ENCODE measurements around the gene DLGAP3. TPM values are rescaled to one million over a fixed set of nuclear protein-coding genes. Genes with fewer than 3 reads are reported as not detected.

DLGAP3 gene
- total RNA-seq, 4 donors from 2014 or later, result 0.55 TPM; not detected in 3

GRCh38 chr1:34866762-34867109, 62.7 kb downstream of the DLGAP3 start:
- TF ChIP-seq CTCF (IDR thresholded peaks at IDR 0.05), result no peak
- TF ChIP-seq POLR2A (IDR thresholded peaks at IDR 0.05), result no peak
- TF ChIP-seq POLR2AphosphoS5 (IDR thresholded peaks at IDR 0.05), result no peak
- TF ChIP-seq EP300 (IDR thresholded peaks at IDR 0.05), result no peak
- WGBS, result 30% methylated on average over 4 of the region's 9 CpGs

DNA sequence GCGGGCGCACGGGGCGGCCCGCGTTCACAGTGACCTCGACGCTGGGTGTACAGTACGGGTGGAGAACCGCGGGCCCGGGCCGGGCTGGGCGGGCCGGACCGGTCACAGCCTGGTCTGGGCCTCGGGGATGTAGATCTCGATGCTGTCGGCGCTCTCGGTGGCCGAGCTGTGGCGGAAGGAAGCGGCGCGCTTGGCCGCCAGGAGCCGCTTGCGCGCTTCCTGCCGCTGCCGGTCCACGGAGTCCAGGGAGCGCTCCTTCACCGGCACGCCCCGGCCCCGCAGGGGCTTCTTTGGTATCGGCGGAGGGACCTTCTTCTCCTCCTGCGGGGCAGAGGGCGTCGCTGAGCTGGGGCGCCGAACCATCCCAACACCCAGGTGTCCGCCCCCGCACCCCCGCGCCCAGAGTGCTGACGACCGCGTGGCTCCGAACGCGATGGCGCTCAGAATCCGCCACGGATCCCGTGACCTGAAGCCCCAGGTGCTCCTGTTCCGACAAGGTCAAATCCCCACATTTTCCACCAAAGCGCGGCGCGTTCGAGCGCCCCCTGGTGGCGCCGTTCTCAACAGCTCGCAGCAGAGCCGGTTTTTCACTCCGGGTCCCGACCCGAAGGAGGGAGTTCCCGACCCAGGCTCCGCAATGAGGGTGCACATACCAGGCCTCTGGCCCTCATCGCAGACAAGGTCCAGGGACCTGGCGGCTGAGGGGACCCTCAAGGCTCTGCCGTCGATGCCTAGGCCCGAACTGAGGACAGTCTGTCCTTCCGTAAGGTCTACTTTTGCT, 63.3 kb downstream of the DLGAP3 start:
- H3K4me3 ChIP-seq, result peak overlapping the region; percentile 66
- peak overlapping the region; percentile 53 for H3K27ac ChIP-seq
- H3K9me3 ChIP-seq, result no peaks in the 10 kb centered on the region
- peak; percentile 93 to 94 for DNase-seq (ENCODE audit: low spot score in 2 of 2)
- 0% methylated on average over 11 of the region's 81 CpGs for whole genome bisulfite sequencing
- no peaks in the 10 kb centered on the region for H3K27me3 ChIP-seq
- H3K36me3 ChIP-seq, result no peaks in the 10 kb centered on the region
- peak in 1 of 2 donors; percentile 7 for TF ChIP-seq POLR2A (IDR thresholded peaks at IDR 0.05)
- peak in 1 of 3 donors; percentile 8 for TF ChIP-seq POLR2AphosphoS5 (IDR thresholded peaks at IDR 0.05)
- no peak for TF ChIP-seq EP300 (IDR thresholded peaks at IDR 0.05)
- TF ChIP-seq CTCF (IDR thresholded peaks at IDR 0.05), result peak; percentile 90 to 92
- H3K4me1 ChIP-seq, result peaks cover 19% of the 10 kb centered on the region

More at GRCh38 chr1:34866762-34867109, 62.7 kb downstream of the DLGAP3 start:
- Histone ChIP-seq H3K4me1 (peaks cover 19% of the 10 kb centered on the region), H3K4me3 (peak overlapping the region; percentile 66), H3K36me3 (no peaks in the 10 kb centered on the region), H3K9me3 (no peaks in the 10 kb centered on the region), H3K27ac (no peak overlapping the region), H3K27me3 (peaks cover 4% of the 10 kb centered on the region)
- DNase-seq (ENCODE audit: low spot score in 2 of 2), result no peak

- H3K9me3 ChIP-seq, result no peaks in the 10 kb centered on the region
- TF ChIP-seq POLR2A (IDR thresholded peaks at IDR 0.05) (no peak), CTCF (IDR thresholded peaks at IDR 0.05) (no peak), POLR2AphosphoS5 (IDR thresholded peaks at IDR 0.05) (no peak), EP300 (IDR thresholded peaks at IDR 0.05) (no peak)
- no peaks in the 10 kb centered on the region for H3K27me3 ChIP-seq
- DNase-seq (ENCODE audit: low spot score in 2 of 2), result no peak
- no peaks in the 10 kb centered on the region for H3K36me3 ChIP-seq
- no peak overlapping the region for H3K27ac ChIP-seq
- peak overlapping the region; percentile 66 for H3K4me3 ChIP-seq
- peaks cover 19% of the 10 kb centered on the region for H3K4me1 ChIP-seq
- 20% methylated on average over 22 of the region's 25 CpGs for WGBS
Measured at GRCh38 chr1:34865573-34865972, 63.9 kb downstream of the DLGAP3 start.

- no peak overlapping the region for H3K4me3 ChIP-seq
- no peaks in the 10 kb centered on the region for H3K36me3 ChIP-seq
- H3K27me3 ChIP-seq, result no peaks in the 10 kb centered on the region
- H3K9me3 ChIP-seq, result no peaks in the 10 kb centered on the region
- no peak for TF ChIP-seq EP300 (IDR thresholded peaks at IDR 0.05)
- TF ChIP-seq POLR2A (IDR thresholded peaks at IDR 0.05), result no peak
- TF ChIP-seq POLR2AphosphoS5 (IDR thresholded peaks at IDR 0.05), result no peak
- no peak for TF ChIP-seq CTCF (IDR thresholded peaks at IDR 0.05)
- H3K27ac ChIP-seq, result no peak overlapping the region
- no peak for DNase-seq (ENCODE audit: low spot score in 2 of 2)
- H3K4me1 ChIP-seq, result peaks cover 24% of the 10 kb centered on the region
- 89% methylated on average over 8 of the region's 8 CpGs for WGBS
Measured at GRCh38 chr1:34864759-34865158, 64.7 kb downstream of the DLGAP3 start.

- H3K36me3 ChIP-seq, result no peaks in the 10 kb centered on the region
- H3K4me1 ChIP-seq, result peaks cover 31% of the 10 kb centered on the region
- H3K27me3 ChIP-seq, result no peaks in the 10 kb centered on the region
- H3K4me3 ChIP-seq, result no peak overlapping the region
- H3K27ac ChIP-seq, result no peak overlapping the region
- no peaks in the 10 kb centered on the region for H3K9me3 ChIP-seq
- no peak for DNase-seq (ENCODE audit: low spot score in 2 of 2)
- no peak for TF ChIP-seq POLR2A (IDR thresholded peaks at IDR 0.05)
- no peak for TF ChIP-seq CTCF (IDR thresholded peaks at IDR 0.05)
- no peak for TF ChIP-seq POLR2AphosphoS5 (IDR thresholded peaks at IDR 0.05)
- no peak for TF ChIP-seq EP300 (IDR thresholded peaks at IDR 0.05)
Measured at GRCh38 chr1:34863501-34863900, 65.9 kb downstream of the DLGAP3 start.

Data from suprapubic skin (tissue), 4 donors.